Endodermal cell (in vitro differentiated cells): ENCODE results near the gene HS3ST3B1. TPM values are rescaled to one million over a fixed set of nuclear protein-coding genes. Genes with fewer than 3 reads are reported as not detected.
A peak's percentile ranks its signal among the peaks of the same experiment; 100 is the strongest.

Source experiments
- DNase-seq: peaks from one replicate; pipeline ENCODE4 v3.0.0-alpha.2; 2017
- H3K27ac ChIP-seq: 2 replicates; pipeline ENCODE4 v1.5.1; 2013; ENCODE audit warnings: mild to moderate bottlenecking, low read depth, low read length, moderate library complexity
- H3K27me3 ChIP-seq: 2 replicates; pipeline ENCODE4 v1.6.1; 2013; ENCODE audit warnings: mild to moderate bottlenecking, low read length, moderate library complexity; ENCODE audit not compliant: insufficient read depth, control insufficient read depth, poor library complexity, severe bottlenecking
- H3K36me3 ChIP-seq: 2 replicates; pipeline ENCODE4 v1.7.0; 2013; ENCODE audit warnings: mild to moderate bottlenecking, low read length, moderate library complexity; ENCODE audit not compliant: control insufficient read depth, insufficient read depth
- H3K4me1 ChIP-seq: one replicate; pipeline ENCODE4 v1.7.0; 2013; ENCODE audit warnings: low read length; ENCODE audit not compliant: control insufficient read depth, insufficient read depth
- H3K4me3 ChIP-seq: 2 replicates; pipeline ENCODE4 v1.5.1; 2013; ENCODE audit warnings: mild to moderate bottlenecking, low read length, moderate library complexity
- H3K9ac ChIP-seq: 2 replicates; pipeline ENCODE4 v1.6.1; 2013; ENCODE audit warnings: mild to moderate bottlenecking, low read length, moderate library complexity; ENCODE audit not compliant: poor library complexity, severe bottlenecking; ENCODE audit errors: extremely low read depth
- H3K9me3 ChIP-seq: 2 replicates; pipeline ENCODE4 v1.6.1; 2013; ENCODE audit warnings: mild to moderate bottlenecking, low read length, moderate library complexity; ENCODE audit not compliant: control insufficient read depth
- H3K27ac Mint-ChIP-seq: 2 replicates; pipeline ENCODE4 v1.8.0; 2020; ENCODE audit warnings: mixed read lengths
- H3K27me3 Mint-ChIP-seq: 2 replicates; pipeline ENCODE4 v1.8.0; 2021; ENCODE audit warnings: mild to moderate bottlenecking, mixed read lengths; ENCODE audit not compliant: insufficient read depth
- H3K36me3 Mint-ChIP-seq: 2 replicates; pipeline ENCODE4 v1.8.0; 2020; ENCODE audit warnings: low read depth, mixed read lengths
- H3K4me1 Mint-ChIP-seq: 2 replicates; pipeline ENCODE4 v1.8.0; 2020; ENCODE audit warnings: mixed read lengths
- H3K4me3 Mint-ChIP-seq: 2 replicates; pipeline ENCODE4 v1.8.0; 2020; ENCODE audit warnings: mild to moderate bottlenecking, moderate library complexity, mixed read lengths
- H3K9me3 Mint-ChIP-seq: 2 replicates; pipeline ENCODE4 v1.8.0; 2020; ENCODE audit warnings: mild to moderate bottlenecking, mixed read lengths
- WGBS, 2 experiments: methylation state at CpG; one replicate each; pipeline versions ENCODE4 v1.1.5 to v1.1.7; 2013; ENCODE audit warnings: missing lambda C conversion rate in 2 of 2, mixed read lengths in 1 of 2; ENCODE audit not compliant: insufficient coverage in 1 of 2, insufficient read length in 1 of 2; 5-methylcytosine and 5-hydroxymethylcytosine counted together
- total RNA-seq, 2 donors: library from RNA; stranded (reverse); fragmentation: NEBNext Ultra II Directional in 1 of 2; extraction: Animal tissue kit (Norgen Biotek cat#: 25700) in 1 of 2; gene quantifications; 2 replicates in 1 of 2; 3 replicates in 1 of 2; pipeline ENCODE4 v1.2.1, GENCODE V29; 2021
- TF ChIP-seq, protein P1 (sequence below): fragments of 200-600 bp; sonication (generic); conservative IDR thresholded peaks from 2 replicates; pipeline ENCODE4 v1.5.0; 2021; ENCODE audit warnings: antibody characterized with exemption, mild to moderate bottlenecking

HS3ST3B1 gene
- total RNA-seq, 2 donors from 2014 or later, result 5.6 to 6.9 TPM

DNA sequence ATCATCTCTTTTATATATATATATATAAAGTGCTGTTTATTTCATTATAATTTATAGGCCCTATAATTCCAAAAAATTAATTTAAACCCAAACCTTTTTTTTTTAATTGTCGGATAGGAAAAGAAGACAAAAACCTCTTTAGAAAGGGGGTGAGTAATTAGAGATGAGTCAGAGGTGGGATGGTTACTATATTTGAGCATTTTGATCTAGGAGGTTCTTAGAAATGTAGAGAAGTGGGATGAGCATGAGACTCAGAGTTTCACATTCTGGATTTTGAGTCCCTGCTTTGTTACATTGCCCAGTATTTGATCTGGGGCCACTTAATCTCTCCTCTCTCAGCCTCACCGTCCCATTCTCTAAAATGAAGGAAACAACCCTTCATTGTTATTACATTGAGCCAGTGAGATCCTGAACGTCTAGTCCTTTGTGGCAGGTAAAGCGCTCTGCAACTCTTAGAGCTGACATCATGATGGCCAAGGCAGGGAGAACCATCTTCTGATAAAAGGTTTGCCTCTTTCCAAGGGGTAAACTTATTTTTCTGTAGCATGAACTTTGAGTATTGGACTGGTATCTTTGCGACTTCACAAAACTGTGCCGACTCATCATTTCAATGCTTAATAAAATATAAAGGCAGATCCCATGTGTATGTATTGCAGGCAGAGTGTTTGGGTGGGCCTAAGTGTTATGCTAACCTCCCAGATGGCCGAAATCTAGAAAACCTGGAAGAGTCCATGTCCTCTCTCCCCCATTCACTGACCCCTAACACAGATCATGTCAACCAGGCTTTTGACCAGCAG, 21.3 kb downstream of the HS3ST3B1 start:
- no peaks in the 10 kb centered on the region for H3K9me3 ChIP-seq
- H3K4me1 ChIP-seq, result peaks cover 24% of the 10 kb centered on the region
- no peak overlapping the region for H3K4me3 ChIP-seq
- Mint-ChIP-seq H3K4me3 (no peak overlapping the region), H3K27ac (no peak overlapping the region), H3K9me3 (no peaks in the 10 kb centered on the region), H3K4me1 (peaks cover 57% of the 10 kb centered on the region), H3K36me3 (no peaks in the 10 kb centered on the region), H3K27me3 (peaks cover 79% of the 10 kb centered on the region)
- no peak overlapping the region for H3K9ac ChIP-seq
- H3K27ac ChIP-seq, result no peak overlapping the region
- TF ChIP-seq, protein P1, sequence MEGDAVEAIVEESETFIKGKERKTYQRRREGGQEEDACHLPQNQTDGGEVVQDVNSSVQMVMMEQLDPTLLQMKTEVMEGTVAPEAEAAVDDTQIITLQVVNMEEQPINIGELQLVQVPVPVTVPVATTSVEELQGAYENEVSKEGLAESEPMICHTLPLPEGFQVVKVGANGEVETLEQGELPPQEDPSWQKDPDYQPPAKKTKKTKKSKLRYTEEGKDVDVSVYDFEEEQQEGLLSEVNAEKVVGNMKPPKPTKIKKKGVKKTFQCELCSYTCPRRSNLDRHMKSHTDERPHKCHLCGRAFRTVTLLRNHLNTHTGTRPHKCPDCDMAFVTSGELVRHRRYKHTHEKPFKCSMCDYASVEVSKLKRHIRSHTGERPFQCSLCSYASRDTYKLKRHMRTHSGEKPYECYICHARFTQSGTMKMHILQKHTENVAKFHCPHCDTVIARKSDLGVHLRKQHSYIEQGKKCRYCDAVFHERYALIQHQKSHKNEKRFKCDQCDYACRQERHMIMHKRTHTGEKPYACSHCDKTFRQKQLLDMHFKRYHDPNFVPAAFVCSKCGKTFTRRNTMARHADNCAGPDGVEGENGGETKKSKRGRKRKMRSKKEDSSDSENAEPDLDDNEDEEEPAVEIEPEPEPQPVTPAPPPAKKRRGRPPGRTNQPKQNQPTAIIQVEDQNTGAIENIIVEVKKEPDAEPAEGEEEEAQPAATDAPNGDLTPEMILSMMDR, result no peak
- no peaks in the 10 kb centered on the region for H3K36me3 ChIP-seq
- peaks cover 34% of the 10 kb centered on the region for H3K27me3 ChIP-seq
- 95 to 100% methylated on average over 3 to 7 of the region's 7 CpGs for WGBS, 2 experiments
- DNase-seq, result peak; percentile 35

DNA sequence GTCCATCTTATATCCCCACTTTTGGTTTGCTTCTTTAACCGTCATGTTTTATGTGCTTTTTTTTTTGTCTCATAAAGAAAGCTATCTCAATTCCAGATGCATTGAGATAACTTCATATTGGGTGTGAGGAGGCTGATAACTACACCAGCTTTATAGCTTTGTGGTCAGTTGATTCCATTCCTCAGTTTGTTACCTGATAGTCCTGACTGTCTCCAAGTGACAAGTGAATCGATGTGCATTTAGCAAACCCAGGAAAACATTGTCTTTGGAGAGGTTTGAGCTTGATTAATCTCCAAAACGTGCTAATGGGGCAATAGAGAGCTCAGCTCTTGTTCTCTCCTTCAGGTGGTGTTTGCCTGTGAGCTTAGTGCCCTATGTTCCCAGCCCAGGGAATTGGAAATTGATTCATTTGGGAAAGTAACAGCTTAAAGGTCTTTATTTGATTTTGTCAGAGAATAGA, 22.7 kb downstream of the HS3ST3B1 start:
- no peaks in the 10 kb centered on the region for H3K36me3 Mint-ChIP-seq
- peaks cover 58% of the 10 kb centered on the region for H3K4me1 Mint-ChIP-seq
- H3K27ac Mint-ChIP-seq, result no peak overlapping the region
- DNase-seq, result peak; percentile 69
- no peak overlapping the region for H3K27ac ChIP-seq
- H3K4me3 ChIP-seq, result no peak overlapping the region
- 7 to 13% methylated on average over 2 of the region's 3 CpGs for WGBS, 2 experiments
- H3K9me3 Mint-ChIP-seq, result no peaks in the 10 kb centered on the region
- TF ChIP-seq, protein P1, result no peak
- H3K4me1 ChIP-seq, result peaks cover 10% of the 10 kb centered on the region
- H3K27me3 ChIP-seq, result peaks cover 34% of the 10 kb centered on the region
- no peak overlapping the region for H3K4me3 Mint-ChIP-seq
- no peaks in the 10 kb centered on the region for H3K9me3 ChIP-seq
- no peak overlapping the region for H3K9ac ChIP-seq
- H3K36me3 ChIP-seq, result no peaks in the 10 kb centered on the region
- H3K27me3 Mint-ChIP-seq, result peaks cover 66% of the 10 kb centered on the region

DNA sequence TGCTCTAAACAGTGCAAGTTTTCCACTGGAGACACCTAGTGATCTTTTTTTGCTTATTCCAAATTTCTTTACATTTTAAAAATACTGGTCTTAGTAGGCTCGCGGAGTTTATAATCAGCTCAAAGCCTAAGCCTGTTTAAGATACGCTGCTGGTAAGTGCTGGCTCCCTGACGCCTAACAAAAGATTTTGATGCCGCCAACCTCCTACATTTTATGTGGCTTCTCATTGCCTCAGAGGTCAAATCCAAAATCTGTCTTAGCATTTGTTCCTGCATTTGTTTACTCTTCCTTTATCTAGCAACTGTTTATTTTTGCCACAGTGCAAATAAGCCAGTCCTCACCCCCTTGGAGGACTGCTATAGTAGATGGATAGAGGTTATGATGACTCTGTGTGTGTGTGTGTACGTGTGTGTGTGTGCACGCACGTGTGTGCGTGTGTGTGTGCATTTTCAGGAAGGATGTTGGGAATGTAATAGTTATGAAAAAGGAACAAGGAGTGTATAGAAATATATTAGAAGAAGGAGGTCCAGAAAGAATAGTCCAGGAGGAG, 24.8 kb downstream of the HS3ST3B1 start:
- Mint-ChIP-seq H3K9me3 (no peaks in the 10 kb centered on the region), H3K36me3 (no peaks in the 10 kb centered on the region), H3K27me3 (peaks cover 66% of the 10 kb centered on the region), H3K4me3 (no peak overlapping the region), H3K4me1 (peaks cover 68% of the 10 kb centered on the region), H3K27ac (no peak overlapping the region)
- Histone ChIP-seq H3K4me1 (peaks cover 15% of the 10 kb centered on the region), H3K9me3 (no peaks in the 10 kb centered on the region), H3K27ac (no peak overlapping the region), H3K9ac (no peak overlapping the region), H3K4me3 (no peak overlapping the region), H3K27me3 (peaks cover 14% of the 10 kb centered on the region), H3K36me3 (no peaks in the 10 kb centered on the region)
- TF ChIP-seq, protein P1, result no peak
- 87 to 98% methylated on average over 9 of the region's 9 CpGs for WGBS, 2 experiments
- DNase-seq, result peak; percentile 26
